H1 (cell line): ENCODE results near the gene TEKT5. TPM values are rescaled to one million over a fixed set of nuclear protein-coding genes. Genes with fewer than 3 reads are reported as not detected.

Experiments
- CTCF ChIP-seq, 3 experiments: IDR thresholded peaks; 1 replicate in 2 of 3; 2 replicates in 1 of 3; pipeline versions ENCODE4 v1.5.1 to v1.6.1; 2011; ENCODE audit warnings: low read length in 3 of 3, mild to moderate bottlenecking in 3 of 3, inconsistent platforms in 2 of 3, low read depth in 1 of 3, moderate library complexity in 1 of 3; ENCODE audit not compliant: insufficient read depth in 1 of 3; ENCODE audit errors: control extremely low read depth in 1 of 3
- MAFK ChIP-seq: IDR thresholded peaks from 2 replicates; pipeline ENCODE4 v1.6.1; 2012; ENCODE audit warnings: low read depth, mild to moderate bottlenecking, improper control_type of control experiment, low read length
- MAX ChIP-seq: IDR thresholded peaks from 2 replicates; pipeline ENCODE4 v1.6.1; 2012; ENCODE audit warnings: inconsistent platforms
- polyA plus RNA-seq, 7 experiments: library from polyadenylated mRNA; depleted of rRNA in 3 of 7; stranded (reverse) in 5 of 7; unstranded in 2 of 7; fragments of >200 nt in 5 of 7; fragments of 200-250 nt in 2 of 7; gene quantifications; 1 replicate in 5 of 7; 2 replicates in 1 of 7; 4 replicates in 1 of 7; pipeline versions ENCODE4 v1.2.1 to v1.2.3, GENCODE V29; 2011 to 2013; ENCODE audit warnings: missing spikeins in 2 of 7, mixed read lengths in 2 of 7
- total RNA-seq: library from RNA; stranded (reverse); fragmentation: NEBNext Ultra II Directional; extraction: Animal tissue kit (Norgen Biotek cat#: 25700); gene quantifications from 2 replicates; pipeline ENCODE4 v1.2.1, GENCODE V29; 2021

The TEKT5 gene
- total and polyA plus RNA-seq, 2 of the 8 experiments (the other 6 are each of a cell fraction or from before 2014, with no cell fraction given) = 0.95 TPM; not detected in 1

GRCh38 chr16:10607157-10607556, 87.6 kb downstream of the TEKT5 start (continued):
- TF ChIP-seq CTCF (IDR thresholded peaks at IDR 0.05; ENCODE audit: control extremely low read depth in 1 of 3, insufficient read depth in 1 of 3, low read depth in 1 of 3, low read length in 3 of 3) (no peak), MAFK (no peak), MAX (no peak)
